ENCODE data around the gene RNU5D-1.
"Not testable (repeated sequence)": the region's sequence is repeated elsewhere in the genome, so short reads cannot be mapped to it uniquely, and the experiment has no call there.

The RNU5D-1 gene

DNA sequence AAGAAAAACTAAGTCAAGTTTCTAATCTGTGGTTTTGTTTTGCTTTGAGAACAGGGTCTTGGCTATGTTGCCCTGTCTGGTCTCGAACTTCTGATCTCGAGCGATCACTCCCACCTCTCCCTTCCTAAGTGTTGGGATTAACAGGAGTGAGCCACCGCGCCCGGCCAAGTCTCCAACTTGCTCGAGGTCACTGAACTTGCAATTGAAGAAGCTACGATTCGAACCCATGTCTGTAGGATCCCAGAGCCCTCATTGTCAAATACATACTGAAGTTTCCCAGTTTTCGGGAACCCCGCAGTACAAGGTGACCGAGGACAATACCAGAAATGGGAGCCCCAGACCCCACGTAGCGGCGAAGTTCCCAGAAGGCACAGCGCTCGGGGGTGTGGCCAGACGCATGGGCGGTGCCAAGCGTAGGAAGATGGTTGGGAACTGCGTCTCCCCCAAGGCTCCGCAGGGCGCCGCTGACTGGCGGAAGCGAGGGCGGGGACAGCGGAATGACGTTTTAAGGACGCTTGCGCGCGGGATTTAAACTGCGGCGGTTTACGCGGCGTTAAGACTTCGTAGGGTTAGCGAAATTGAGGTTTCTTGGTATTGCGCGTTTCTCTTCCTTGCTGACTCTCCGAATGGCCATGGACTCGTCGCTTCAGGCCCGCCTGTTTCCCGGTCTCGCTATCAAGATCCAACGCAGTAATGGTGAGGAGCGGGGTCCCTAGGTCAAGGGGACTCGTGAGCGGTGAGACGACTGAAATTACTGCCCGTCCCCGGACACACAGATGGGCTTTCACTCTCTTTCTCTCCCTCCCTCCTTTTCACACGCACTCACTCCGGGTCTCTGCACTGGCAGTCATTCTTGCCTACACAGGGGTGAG is 8.6 kb upstream of the RNU5D-1 start, which contains the start of gene KIF2C:
KIF2C (plus strand) TSS at position 531 of the 872 bp plus-strand sequence; CDS start at position 627, 96 bp downstream.
- H3K27ac ChIP-seq = peak within 1 kb of the TSS; percentile 84
- peaks cover 10% of the 10 kb centered on the region for H3K36me3 ChIP-seq
- H3K4me1 ChIP-seq (ENCODE audit: control insufficient read depth in 1 of 2, insufficient read depth in 1 of 2, low read depth in 1 of 2, low read length in 1 of 2) = peaks cover 11 to 16% of the 10 kb centered on the region in 2 experiments
- TF ChIP-seq, protein P1, sequence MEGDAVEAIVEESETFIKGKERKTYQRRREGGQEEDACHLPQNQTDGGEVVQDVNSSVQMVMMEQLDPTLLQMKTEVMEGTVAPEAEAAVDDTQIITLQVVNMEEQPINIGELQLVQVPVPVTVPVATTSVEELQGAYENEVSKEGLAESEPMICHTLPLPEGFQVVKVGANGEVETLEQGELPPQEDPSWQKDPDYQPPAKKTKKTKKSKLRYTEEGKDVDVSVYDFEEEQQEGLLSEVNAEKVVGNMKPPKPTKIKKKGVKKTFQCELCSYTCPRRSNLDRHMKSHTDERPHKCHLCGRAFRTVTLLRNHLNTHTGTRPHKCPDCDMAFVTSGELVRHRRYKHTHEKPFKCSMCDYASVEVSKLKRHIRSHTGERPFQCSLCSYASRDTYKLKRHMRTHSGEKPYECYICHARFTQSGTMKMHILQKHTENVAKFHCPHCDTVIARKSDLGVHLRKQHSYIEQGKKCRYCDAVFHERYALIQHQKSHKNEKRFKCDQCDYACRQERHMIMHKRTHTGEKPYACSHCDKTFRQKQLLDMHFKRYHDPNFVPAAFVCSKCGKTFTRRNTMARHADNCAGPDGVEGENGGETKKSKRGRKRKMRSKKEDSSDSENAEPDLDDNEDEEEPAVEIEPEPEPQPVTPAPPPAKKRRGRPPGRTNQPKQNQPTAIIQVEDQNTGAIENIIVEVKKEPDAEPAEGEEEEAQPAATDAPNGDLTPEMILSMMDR (IDR thresholded peaks at IDR 0.05) = peak; percentile 66
- no peaks in the 10 kb centered on the region for H3K9me3 ChIP-seq
- H3K4me3 ChIP-seq (ENCODE audit: low read depth in 1 of 2, low read length in 1 of 2) = peak within 1 kb of the TSS; percentile 77 to 79
- H3K27me3 ChIP-seq = no peaks in the 10 kb centered on the region

DNA sequence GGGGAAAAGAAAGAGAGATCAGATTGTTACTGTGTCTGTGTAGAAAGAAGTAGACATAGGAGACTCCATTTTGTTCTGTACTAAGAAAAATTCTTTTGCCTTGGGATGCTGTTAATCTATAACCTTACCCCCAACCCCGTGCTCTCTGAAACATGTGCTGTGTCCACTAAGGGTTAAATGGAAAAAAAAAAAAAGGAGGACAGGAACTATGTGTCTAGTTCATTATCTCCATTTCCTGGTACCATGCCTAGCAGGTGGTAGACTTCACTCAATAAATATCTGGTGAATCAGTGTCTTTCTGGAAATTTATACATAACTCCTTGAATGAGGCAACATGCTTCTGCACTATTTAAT is 8.0 kb upstream of the RNU5D-1 start:
- Histone ChIP-seq H3K4me3 (ENCODE audit: low read depth in 1 of 2, low read length in 1 of 2) (peak overlapping the region; percentile 77 to 79), H3K27ac (peak overlapping the region; percentile 84), H3K4me1 (ENCODE audit: control insufficient read depth in 1 of 2, insufficient read depth in 1 of 2, low read depth in 1 of 2, low read length in 1 of 2) (peaks cover 11 to 16% of the 10 kb centered on the region in 2 experiments)
- not testable (repeated sequence) for H3K9me3 ChIP-seq, H3K36me3 ChIP-seq, H3K27me3 ChIP-seq

DNA sequence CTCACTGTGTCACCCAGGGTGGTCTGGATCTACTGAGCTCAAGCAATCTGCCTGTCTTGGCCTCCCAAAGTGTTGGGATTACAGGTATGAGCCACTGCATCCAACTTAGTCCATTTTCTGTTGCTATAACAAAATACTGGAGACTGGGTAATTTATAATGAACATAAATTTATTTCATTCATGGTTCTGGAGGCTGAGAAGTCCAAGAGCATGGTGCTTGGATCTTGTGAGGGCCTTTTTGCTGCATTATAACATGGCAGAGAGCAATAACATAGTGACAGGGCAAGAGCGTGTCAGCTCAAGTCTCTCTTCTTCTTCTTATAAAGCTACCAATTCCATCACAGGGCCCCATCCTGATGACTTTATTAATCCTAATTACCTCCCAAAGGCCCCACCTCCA is 5.0 kb upstream of the RNU5D-1 start:
- TF ChIP-seq, protein P1 (IDR thresholded peaks at IDR 0.05) = no peak
- Histone ChIP-seq H3K9me3 (no peaks in the 10 kb centered on the region), H3K36me3 (no peaks in the 10 kb centered on the region), H3K4me3 (ENCODE audit: low read depth in 1 of 2, low read length in 1 of 2) (no peak overlapping the region), H3K27me3 (no peaks in the 10 kb centered on the region), H3K27ac (no peak overlapping the region), H3K4me1 (ENCODE audit: control insufficient read depth in 1 of 2, insufficient read depth in 1 of 2, low read depth in 1 of 2, low read length in 1 of 2) (peaks cover 16 to 17% of the 10 kb centered on the region in 2 experiments)

DNA sequence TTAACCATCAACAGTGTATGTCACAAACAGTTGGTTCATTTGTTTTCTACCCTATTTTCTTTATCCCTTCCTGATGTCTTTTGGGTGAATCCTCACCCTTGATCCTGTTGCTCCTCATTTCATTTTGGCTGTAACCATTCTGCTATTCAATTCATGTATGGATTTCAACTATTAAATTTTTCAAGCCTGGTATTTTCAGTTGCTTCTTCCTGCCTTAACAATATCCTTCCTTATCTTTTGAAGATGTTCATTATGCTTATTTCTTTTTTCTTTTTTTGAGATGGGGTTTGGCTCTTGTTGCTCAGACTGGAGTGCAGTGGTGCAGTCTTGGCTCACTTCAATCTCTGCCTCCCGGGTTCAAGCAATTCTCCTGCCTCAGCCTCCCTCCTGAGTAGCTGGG is 2.8 kb upstream of the RNU5D-1 start:
- Histone ChIP-seq H3K27ac (no peak overlapping the region), H3K36me3 (no peaks in the 10 kb centered on the region), H3K27me3 (no peaks in the 10 kb centered on the region), H3K9me3 (no peaks in the 10 kb centered on the region), H3K4me1 (ENCODE audit: control insufficient read depth in 1 of 2, insufficient read depth in 1 of 2, low read depth in 1 of 2, low read length in 1 of 2) (peaks cover 16 to 18% of the 10 kb centered on the region in 2 experiments), H3K4me3 (ENCODE audit: low read depth in 1 of 2, low read length in 1 of 2) (no peak overlapping the region)
- TF ChIP-seq, protein P1 (IDR thresholded peaks at IDR 0.05) = no peak

DNA sequence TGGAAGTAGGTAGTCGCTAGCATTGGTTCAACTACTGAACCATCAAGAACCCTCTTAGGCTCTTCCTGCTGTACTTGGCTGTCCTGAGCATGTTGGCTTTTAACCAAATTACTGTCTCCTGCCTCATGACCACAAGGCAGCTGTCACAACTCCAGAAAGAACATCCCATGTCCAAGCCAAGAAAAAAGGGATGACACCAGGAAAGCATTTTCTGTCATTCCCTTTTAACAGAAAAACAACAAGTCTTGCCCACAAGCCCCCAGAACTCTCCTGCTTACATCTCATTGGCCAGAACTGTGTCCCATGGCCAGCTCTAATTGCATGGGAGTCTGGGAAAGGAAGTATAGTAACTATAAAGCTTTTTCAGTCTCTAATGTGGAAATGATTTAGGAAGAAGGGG is 2.4 kb upstream of the RNU5D-1 start:
- TF ChIP-seq, protein P1 (IDR thresholded peaks at IDR 0.05) = no peak
- H3K27me3 ChIP-seq = no peaks in the 10 kb centered on the region
- H3K9me3 ChIP-seq = no peaks in the 10 kb centered on the region
- H3K4me3 ChIP-seq (ENCODE audit: low read depth in 1 of 2, low read length in 1 of 2) = no peak overlapping the region
- no peaks in the 10 kb centered on the region for H3K36me3 ChIP-seq
- no peak overlapping the region for H3K27ac ChIP-seq
- H3K4me1 ChIP-seq (ENCODE audit: control insufficient read depth in 1 of 2, insufficient read depth in 1 of 2, low read depth in 1 of 2, low read length in 1 of 2) = peaks cover 16 to 18% of the 10 kb centered on the region in 2 experiments

Measured in neutrophil (primary cell).